Measurements from ENCODE around the gene EEF1AKMT2. TPM values are rescaled to one million over a fixed set of nuclear protein-coding genes. Genes with fewer than 3 reads are reported as not detected.
A peak's percentile ranks its signal among the peaks of the same experiment; 100 is the strongest.

Gene EEF1AKMT2
- total RNA-seq, 1 donor from 2014 or later: 18.4 TPM

- H3K27me3 Mint-ChIP-seq (ENCODE audit: unreplicated experiment): peaks cover 5% of the 10 kb centered on the region
- no peak for TF ChIP-seq CTCF (IDR thresholded peaks at IDR 0.05; ENCODE audit: partially characterized antibody, unreplicated experiment)
- H3K9me3 Mint-ChIP-seq (ENCODE audit: unreplicated experiment): no peaks in the 10 kb centered on the region
Observed at GRCh38 chr10:124722798-124723783, 68.6 kb downstream of the EEF1AKMT2 start.

DNA sequence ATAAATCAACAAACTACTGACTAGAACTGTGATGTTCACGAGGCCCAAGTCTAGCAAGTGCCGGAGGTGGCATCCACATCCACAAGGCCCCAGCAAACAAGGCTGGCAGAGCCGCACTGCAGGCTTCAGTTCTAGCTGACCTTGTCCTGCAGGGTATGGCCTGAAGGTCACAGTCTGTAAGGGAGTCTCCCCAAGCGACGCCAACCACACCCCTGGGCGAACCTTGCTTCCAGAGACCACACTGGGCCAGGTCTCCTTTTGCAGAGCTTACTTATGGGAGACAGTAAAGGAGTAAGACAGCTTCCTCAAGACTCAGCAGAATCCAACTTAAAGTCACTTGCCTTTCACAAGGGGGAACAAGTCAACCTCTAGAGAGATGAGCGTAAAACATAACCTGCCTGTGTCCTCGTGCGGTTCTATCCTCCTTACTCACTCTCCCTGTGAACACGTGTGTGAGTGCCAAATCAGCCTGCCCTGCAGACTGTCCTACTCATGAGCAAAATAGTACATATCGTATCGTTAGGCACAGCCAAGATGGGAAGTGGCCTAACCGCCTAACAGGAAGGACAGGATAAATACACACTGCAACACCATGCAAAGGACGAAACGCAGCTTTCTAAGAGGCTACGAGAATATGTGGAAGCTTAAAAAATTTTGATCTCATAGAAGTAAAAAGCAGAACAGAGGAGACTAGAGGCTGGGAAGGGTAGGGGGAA lies 70.2 kb downstream of the EEF1AKMT2 start:
- no peak for TF ChIP-seq CTCF (IDR thresholded peaks at IDR 0.05; ENCODE audit: partially characterized antibody, unreplicated experiment)
- H3K36me3 Mint-ChIP-seq (ENCODE audit: unreplicated experiment): no peaks in the 10 kb centered on the region
- peaks cover 41% of the 10 kb centered on the region for H3K4me1 Mint-ChIP-seq (ENCODE audit: low read depth, unreplicated experiment)
- no peak overlapping the region for H3K27ac Mint-ChIP-seq (ENCODE audit: unreplicated experiment)
- no peak for DNase-seq
- H3K27me3 Mint-ChIP-seq (ENCODE audit: unreplicated experiment): peaks cover 7% of the 10 kb centered on the region
- H3K9me3 Mint-ChIP-seq (ENCODE audit: unreplicated experiment): no peaks in the 10 kb centered on the region
- no peak overlapping the region for H3K4me3 Mint-ChIP-seq (ENCODE audit: unreplicated experiment)

More at GRCh38 chr10:124722798-124723783, 68.6 kb downstream of the EEF1AKMT2 start:
- Mint-ChIP-seq H3K36me3 (ENCODE audit: unreplicated experiment) (no peaks in the 10 kb centered on the region), H3K27ac (ENCODE audit: unreplicated experiment) (peak overlapping the region; percentile 66), H3K4me3 (ENCODE audit: unreplicated experiment) (no peak overlapping the region), H3K4me1 (ENCODE audit: low read depth, unreplicated experiment) (peaks cover 31% of the 10 kb centered on the region)
- no peak for DNase-seq

DNA sequence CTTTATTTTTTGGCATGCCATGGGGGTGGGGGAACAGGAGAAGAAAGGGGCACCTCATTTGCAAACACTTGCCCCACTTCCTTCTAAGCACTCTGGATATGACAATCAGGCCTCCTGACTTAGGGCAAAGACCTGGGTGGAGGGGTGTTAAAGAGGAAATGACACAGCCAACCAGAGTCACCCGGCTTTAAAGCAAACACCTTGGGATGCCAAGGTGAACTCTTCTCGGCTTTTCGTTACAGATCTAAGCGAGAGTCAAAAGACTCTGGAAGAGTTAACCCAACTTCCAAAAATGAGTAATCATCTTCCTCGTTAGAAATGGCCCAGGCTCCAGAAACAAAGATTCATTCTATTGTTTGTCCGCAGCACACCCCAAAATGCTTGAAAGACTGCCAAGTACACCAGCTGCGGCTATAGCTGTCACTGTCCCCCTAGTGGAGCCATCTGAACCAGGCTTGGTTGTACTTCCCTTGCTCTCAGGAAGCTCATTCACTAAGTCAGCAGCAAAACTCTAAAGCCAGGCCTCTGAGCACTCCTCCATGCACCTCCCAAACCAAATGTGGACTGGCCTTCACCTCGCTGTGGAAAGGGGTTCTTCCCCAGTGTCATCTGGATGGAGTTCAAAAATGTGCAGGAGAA lies 72.4 kb downstream of the EEF1AKMT2 start:
- no peak for DNase-seq
- H3K36me3 Mint-ChIP-seq (ENCODE audit: unreplicated experiment): no peaks in the 10 kb centered on the region
- peaks cover 43% of the 10 kb centered on the region for H3K4me1 Mint-ChIP-seq (ENCODE audit: low read depth, unreplicated experiment)
- no peak overlapping the region for H3K4me3 Mint-ChIP-seq (ENCODE audit: unreplicated experiment)
- H3K27me3 Mint-ChIP-seq (ENCODE audit: unreplicated experiment): peaks cover 9% of the 10 kb centered on the region
- peak; percentile 13 for TF ChIP-seq CTCF (IDR thresholded peaks at IDR 0.05; ENCODE audit: partially characterized antibody, unreplicated experiment)
- H3K9me3 Mint-ChIP-seq (ENCODE audit: unreplicated experiment): peaks cover 2% of the 10 kb centered on the region
- H3K27ac Mint-ChIP-seq (ENCODE audit: unreplicated experiment): no peak overlapping the region

DNA sequence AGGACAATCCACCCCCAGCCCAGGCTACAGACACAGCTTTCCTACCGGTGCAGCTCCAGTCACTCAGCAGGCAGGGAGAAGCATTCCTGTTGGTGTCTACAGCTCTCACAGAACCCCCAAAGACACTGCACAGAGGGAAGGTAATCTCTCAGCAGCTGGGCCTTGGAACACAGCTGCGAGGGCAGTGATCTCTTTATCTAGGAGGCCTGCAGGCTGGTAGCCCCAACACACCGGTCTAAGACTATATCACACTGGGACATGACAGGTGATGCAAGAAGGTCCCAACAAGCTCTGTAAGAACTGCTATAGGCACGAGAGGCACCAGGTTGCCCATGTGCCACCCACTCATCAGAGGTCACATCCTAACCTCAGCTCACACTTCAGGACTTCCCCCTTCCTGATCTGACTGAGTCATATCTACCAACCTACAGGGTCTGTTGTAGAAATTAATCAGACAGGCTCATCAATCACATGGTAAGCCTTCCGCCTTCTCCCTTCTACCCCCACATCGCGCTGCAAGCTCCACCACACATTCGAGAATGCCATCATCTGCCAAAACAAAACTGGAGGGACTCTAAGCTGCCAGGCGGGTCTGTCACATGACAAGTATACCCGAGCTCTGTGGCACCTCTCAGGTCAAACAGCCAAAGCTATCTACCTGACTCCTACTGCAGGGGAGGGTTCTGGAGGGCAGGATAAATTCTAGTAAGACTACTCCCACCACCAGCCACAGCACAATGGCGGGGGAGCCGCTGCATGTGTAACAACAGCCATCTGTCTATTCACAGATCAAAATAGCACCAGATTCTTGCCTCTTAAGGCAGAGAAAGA lies 73.6 kb downstream of the EEF1AKMT2 start:
- Mint-ChIP-seq H3K9me3 (ENCODE audit: unreplicated experiment) (peaks cover 2% of the 10 kb centered on the region), H3K27ac (ENCODE audit: unreplicated experiment) (peak overlapping the region; percentile 38), H3K4me3 (ENCODE audit: unreplicated experiment) (no peak overlapping the region), H3K36me3 (ENCODE audit: unreplicated experiment) (no peaks in the 10 kb centered on the region), H3K27me3 (ENCODE audit: unreplicated experiment) (peaks cover 9% of the 10 kb centered on the region), H3K4me1 (ENCODE audit: low read depth, unreplicated experiment) (peaks cover 36% of the 10 kb centered on the region)
- DNase-seq: no peak
- no peak for TF ChIP-seq CTCF (IDR thresholded peaks at IDR 0.05; ENCODE audit: partially characterized antibody, unreplicated experiment)
